Neutrophil (primary cell): ENCODE measurements around the gene GAK.

Source experiments
- H3K27ac ChIP-seq: fragments of 200-600 bp; sonication (generic); 2 replicates; pipeline ENCODE4 v1.5.1; 2016; ENCODE audit warnings: mild to moderate bottlenecking, moderate library complexity
- H3K27me3 ChIP-seq: fragments of 200-600 bp; sonication (generic); 2 replicates; pipeline ENCODE4 v1.6.0; 2016; ENCODE audit warnings: mild to moderate bottlenecking
- H3K36me3 ChIP-seq: fragments of 200-600 bp; sonication (generic); 2 replicates; pipeline ENCODE4 v1.5.1; 2017
- H3K4me1 ChIP-seq, 2 experiments: fragments of 200-600 bp in 1 of 2; sonication (generic) in 1 of 2; 1 replicate in 1 of 2; 2 replicates in 1 of 2; pipeline versions ENCODE4 v1.5.1 to v1.6.1; 2013 to 2016; ENCODE audit warnings: low read depth in 1 of 2, low read length in 1 of 2, mild to moderate bottlenecking in 1 of 2, moderate library complexity in 1 of 2; ENCODE audit not compliant: control insufficient read depth in 1 of 2, insufficient read depth in 1 of 2
- H3K4me3 ChIP-seq, 2 experiments: fragments of 200-600 bp in 1 of 2; sonication (generic) in 1 of 2; 1 replicate in 1 of 2; 2 replicates in 1 of 2; pipeline ENCODE4 v1.5.1; 2013 to 2016; ENCODE audit warnings: low read depth in 1 of 2, low read length in 1 of 2, mild to moderate bottlenecking in 1 of 2, moderate library complexity in 1 of 2
- H3K9me3 ChIP-seq: fragments of 200-600 bp; sonication (generic); 2 replicates; pipeline ENCODE4 v1.5.1; 2016
- CTCF ChIP-seq: fragments of 200-600 bp; sonication (generic); IDR thresholded peaks from 2 replicates; pipeline ENCODE4 v1.5.1; 2016; ENCODE audit warnings: antibody characterized with exemption

Gene GAK

GRCh38 chr4:849478-850175 is 82.5 kb downstream of the GAK start:
- Histone ChIP-seq H3K27ac (no peak overlapping the region), H3K36me3 (peaks cover 68% of the 10 kb centered on the region), H3K27me3 (no peaks in the 10 kb centered on the region), H3K4me3 (no peak overlapping the region), H3K4me1 (no peaks in the 10 kb centered on the region), H3K9me3 (peaks cover 4% of the 10 kb centered on the region)
- TF ChIP-seq CTCF: no peak

- H3K36me3 ChIP-seq: peaks cover 62% of the 10 kb centered on the region
- H3K27me3 ChIP-seq: no peaks in the 10 kb centered on the region
- no peak for TF ChIP-seq CTCF
- peaks cover 4% of the 10 kb centered on the region for H3K9me3 ChIP-seq
- no peaks in the 10 kb centered on the region for H3K4me1 ChIP-seq
- no peak overlapping the region for H3K4me3 ChIP-seq
- no peak overlapping the region for H3K27ac ChIP-seq
Observed at GRCh38 chr4:848803-849477, 83.2 kb downstream of the GAK start.

- Histone ChIP-seq H3K36me3 (peaks cover 60% of the 10 kb centered on the region), H3K27me3 (no peaks in the 10 kb centered on the region)
- no peak for TF ChIP-seq CTCF
Observed at GRCh38 chr4:848307-848691, 83.8 kb downstream of the GAK start.

GRCh38 chr4:845836-846251 is 86.3 kb downstream of the GAK start:
- H3K9me3 ChIP-seq: peaks cover 12% of the 10 kb centered on the region
- H3K4me1 ChIP-seq: no peaks in the 10 kb centered on the region
- H3K36me3 ChIP-seq: peaks cover 35% of the 10 kb centered on the region
- H3K4me3 ChIP-seq: no peak overlapping the region
- TF ChIP-seq CTCF: no peak
- no peaks in the 10 kb centered on the region for H3K27me3 ChIP-seq
- H3K27ac ChIP-seq: no peak overlapping the region

More at GRCh38 chr4:848307-848691, 83.8 kb downstream of the GAK start:
- H3K9me3 ChIP-seq: peaks cover 4% of the 10 kb centered on the region
- H3K4me1 ChIP-seq: no peaks in the 10 kb centered on the region
- H3K27ac ChIP-seq: no peak overlapping the region
- H3K4me3 ChIP-seq: no peak overlapping the region

GRCh38 chr4:845233-845835 is 86.8 kb downstream of the GAK start:
- Histone ChIP-seq H3K27ac (no peak overlapping the region), H3K4me3 (no peak overlapping the region), H3K4me1 (no peaks in the 10 kb centered on the region), H3K9me3 (peaks cover 12% of the 10 kb centered on the region), H3K27me3 (no peaks in the 10 kb centered on the region), H3K36me3 (peaks cover 30% of the 10 kb centered on the region)
- no peak for TF ChIP-seq CTCF
